ENCODE measurements around the gene WWOX. TPM values are rescaled to one million over a fixed set of nuclear protein-coding genes. Genes with fewer than 3 reads are reported as not detected.

The WWOX gene
- total RNA-seq, 1 donor from 2014 or later: 43.2 TPM

- H3K36me3 Mint-ChIP-seq (ENCODE audit: insufficient read depth): no peaks in the 10 kb centered on the region
- no peaks in the 10 kb centered on the region for H3K9me3 Mint-ChIP-seq (ENCODE audit: low read depth)
- H3K4me3 Mint-ChIP-seq (ENCODE audit: low read depth): no peak overlapping the region
- no peaks in the 10 kb centered on the region for H3K27me3 Mint-ChIP-seq
- TF ChIP-seq CTCF (IDR thresholded peaks at IDR 0.05; ENCODE audit: unreplicated experiment): no peak
- H3K4me1 Mint-ChIP-seq (ENCODE audit: low read depth): peaks cover 6% of the 10 kb centered on the region
- H3K27ac Mint-ChIP-seq: no peak overlapping the region
- no peak for DNase-seq (ENCODE audit: low spot score, unreplicated experiment)
These were observed 777.2 kb downstream of the WWOX start for GRCh38 chr16:78876671-78877070.

GRCh38 chr16:78877114-78877655 lies 777.7 kb downstream of the WWOX start:
- H3K27me3 Mint-ChIP-seq: no peaks in the 10 kb centered on the region
- H3K27ac Mint-ChIP-seq: no peak overlapping the region
- H3K4me3 Mint-ChIP-seq (ENCODE audit: low read depth): no peak overlapping the region

GRCh38 chr16:78878570-78878969 lies 779.1 kb downstream of the WWOX start:
- Mint-ChIP-seq H3K4me1 (ENCODE audit: low read depth) (peaks cover 6% of the 10 kb centered on the region), H3K27ac (peak overlapping the region; percentile 21), H3K36me3 (ENCODE audit: insufficient read depth) (no peaks in the 10 kb centered on the region), H3K4me3 (ENCODE audit: low read depth) (no peak overlapping the region), H3K27me3 (no peaks in the 10 kb centered on the region), H3K9me3 (ENCODE audit: low read depth) (no peaks in the 10 kb centered on the region)
- no peak for DNase-seq (ENCODE audit: low spot score, unreplicated experiment)
- TF ChIP-seq CTCF (IDR thresholded peaks at IDR 0.05; ENCODE audit: unreplicated experiment): no peak

More at GRCh38 chr16:78877114-78877655, 777.7 kb downstream of the WWOX start:
- no peaks in the 10 kb centered on the region for H3K36me3 Mint-ChIP-seq (ENCODE audit: insufficient read depth)
- no peak for TF ChIP-seq CTCF (IDR thresholded peaks at IDR 0.05; ENCODE audit: unreplicated experiment)
- no peaks in the 10 kb centered on the region for H3K9me3 Mint-ChIP-seq (ENCODE audit: low read depth)
- H3K4me1 Mint-ChIP-seq (ENCODE audit: low read depth): peaks cover 6% of the 10 kb centered on the region
- DNase-seq (ENCODE audit: low spot score, unreplicated experiment): no peak

- TF ChIP-seq CTCF (IDR thresholded peaks at IDR 0.05; ENCODE audit: unreplicated experiment): no peak
- Mint-ChIP-seq H3K27ac (peak overlapping the region; percentile 21), H3K4me3 (ENCODE audit: low read depth) (no peak overlapping the region), H3K27me3 (no peaks in the 10 kb centered on the region), H3K4me1 (ENCODE audit: low read depth) (peaks cover 6% of the 10 kb centered on the region), H3K9me3 (ENCODE audit: low read depth) (no peaks in the 10 kb centered on the region), H3K36me3 (ENCODE audit: insufficient read depth) (no peaks in the 10 kb centered on the region)
- DNase-seq (ENCODE audit: low spot score, unreplicated experiment): no peak
These were observed 779.6 kb downstream of the WWOX start for GRCh38 chr16:78879011-78879410.

GRCh38 chr16:78882150-78882549 lies 782.7 kb downstream of the WWOX start:
- no peak for TF ChIP-seq CTCF (IDR thresholded peaks at IDR 0.05; ENCODE audit: unreplicated experiment)
- DNase-seq (ENCODE audit: low spot score, unreplicated experiment): no peak
- Mint-ChIP-seq H3K36me3 (ENCODE audit: insufficient read depth) (no peaks in the 10 kb centered on the region), H3K4me3 (ENCODE audit: low read depth) (no peak overlapping the region), H3K9me3 (ENCODE audit: low read depth) (no peaks in the 10 kb centered on the region), H3K4me1 (ENCODE audit: low read depth) (peaks cover 6% of the 10 kb centered on the region), H3K27me3 (no peaks in the 10 kb centered on the region), H3K27ac (no peak overlapping the region)
